HS-27A (cell line): ENCODE measurements around the gene PRDM16.
"Not testable (repeated sequence)": the region's sequence is repeated elsewhere in the genome, so short reads cannot be mapped to it uniquely, and the experiment has no call there.

Source experiments
- DNase-seq: peaks from one replicate; pipeline ENCODE4 v3.0.0-alpha.2; 2012; ENCODE audit warnings: low read depth, missing footprints

Gene PRDM16

DNA sequence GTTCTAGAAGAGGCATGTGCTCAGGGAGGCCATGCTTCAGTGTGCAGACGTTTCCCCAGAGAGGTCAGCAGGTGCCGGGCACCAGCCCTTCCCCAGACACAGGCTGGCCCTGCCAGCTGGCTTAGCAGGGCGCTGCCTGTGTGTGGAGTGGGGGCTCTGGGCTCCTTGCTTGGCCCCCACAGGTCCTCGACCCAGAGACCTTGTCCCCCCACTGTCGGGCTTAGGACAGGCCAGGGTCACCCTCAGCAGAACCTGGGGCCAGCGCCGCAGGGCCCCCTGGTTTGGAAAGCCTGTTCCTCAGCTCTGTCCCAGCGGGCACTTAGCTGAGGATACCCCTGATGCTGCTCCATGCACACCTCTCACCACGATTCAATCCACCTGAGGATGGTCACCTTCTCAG lies 213.2 kb downstream of the PRDM16 start:
- no peak for DNase-seq

DNA sequence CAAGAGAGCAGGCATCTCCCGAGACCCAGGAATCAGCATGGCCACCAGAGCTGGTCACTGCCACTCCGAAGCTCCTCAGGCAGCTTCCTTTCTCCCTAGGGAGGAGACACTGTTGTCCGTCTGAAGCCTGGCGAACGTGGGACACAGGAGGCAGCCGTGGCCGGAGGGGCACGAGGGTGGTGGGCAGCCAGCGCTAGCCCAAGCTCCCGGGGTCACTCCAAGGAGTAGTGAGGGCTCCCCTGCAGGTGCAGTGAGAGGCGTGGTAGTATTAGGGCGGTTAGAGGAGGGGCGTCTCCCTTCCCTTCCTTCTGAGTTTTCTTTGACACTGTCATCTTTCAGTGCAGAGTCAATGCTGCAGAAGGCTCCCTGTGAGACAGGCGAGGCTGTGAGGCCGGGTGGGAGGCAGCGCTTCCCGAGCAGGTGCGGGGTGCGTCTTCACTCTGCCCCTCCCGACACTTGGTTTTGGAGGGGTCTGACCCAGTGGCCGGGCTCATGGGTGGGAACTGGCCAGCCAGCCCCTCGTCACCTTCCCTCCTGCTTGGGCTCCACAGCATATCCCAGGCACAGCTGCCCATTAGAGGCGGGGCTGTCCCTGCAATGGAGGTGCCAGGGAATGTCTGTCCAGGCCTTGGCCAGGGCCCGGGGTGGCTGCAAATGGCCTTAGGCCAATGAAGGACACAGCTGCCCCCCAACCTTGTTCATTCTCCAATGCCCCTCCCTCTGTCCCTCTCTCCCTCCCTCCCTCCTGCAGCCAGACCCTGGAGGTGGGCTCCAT lies 213.8 kb downstream of the PRDM16 start:
- DNase-seq = no peak

DNA sequence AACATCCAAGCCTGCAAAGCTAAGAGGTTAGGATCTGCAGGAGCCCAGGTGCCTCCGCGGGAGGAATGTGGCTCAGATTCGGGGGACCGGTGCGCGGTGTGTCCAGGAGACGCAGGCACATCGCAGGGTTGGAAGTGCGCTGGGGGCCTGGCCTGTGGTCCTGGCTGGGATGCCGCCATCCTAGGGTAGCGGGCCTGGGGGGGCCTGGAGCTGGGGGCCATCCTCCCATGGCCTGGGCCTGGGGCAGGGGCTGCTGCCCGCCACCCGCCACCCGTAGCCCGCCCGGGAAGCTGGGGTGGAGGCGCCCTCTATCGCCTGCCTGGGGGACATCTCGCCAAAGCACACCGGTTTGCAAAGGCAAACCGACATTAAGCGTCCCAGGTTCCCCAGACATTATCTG lies 214.8 kb downstream of the PRDM16 start:
- no peak for DNase-seq

DNA sequence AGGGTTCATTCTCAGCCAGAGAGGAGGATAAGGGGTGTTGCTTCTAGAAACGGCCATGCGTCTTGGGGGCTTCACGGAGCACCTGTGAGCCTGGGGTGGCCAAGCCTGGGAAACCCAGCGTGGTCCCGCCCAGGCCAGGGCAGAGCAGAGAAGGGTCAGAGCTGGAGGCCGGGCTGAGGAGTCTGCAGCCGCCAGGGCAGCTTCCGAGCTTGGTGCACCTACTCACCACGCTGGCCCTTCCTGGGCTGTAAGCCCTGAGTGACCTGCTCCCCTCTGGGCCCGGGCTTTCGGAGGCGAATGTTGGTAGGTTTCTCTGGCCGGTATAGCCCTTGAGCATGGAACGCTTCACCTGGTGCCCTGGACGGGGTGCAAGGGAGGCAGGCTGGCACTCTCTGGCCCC lies 215.7 kb downstream of the PRDM16 start:
- DNase-seq = no peak

DNA sequence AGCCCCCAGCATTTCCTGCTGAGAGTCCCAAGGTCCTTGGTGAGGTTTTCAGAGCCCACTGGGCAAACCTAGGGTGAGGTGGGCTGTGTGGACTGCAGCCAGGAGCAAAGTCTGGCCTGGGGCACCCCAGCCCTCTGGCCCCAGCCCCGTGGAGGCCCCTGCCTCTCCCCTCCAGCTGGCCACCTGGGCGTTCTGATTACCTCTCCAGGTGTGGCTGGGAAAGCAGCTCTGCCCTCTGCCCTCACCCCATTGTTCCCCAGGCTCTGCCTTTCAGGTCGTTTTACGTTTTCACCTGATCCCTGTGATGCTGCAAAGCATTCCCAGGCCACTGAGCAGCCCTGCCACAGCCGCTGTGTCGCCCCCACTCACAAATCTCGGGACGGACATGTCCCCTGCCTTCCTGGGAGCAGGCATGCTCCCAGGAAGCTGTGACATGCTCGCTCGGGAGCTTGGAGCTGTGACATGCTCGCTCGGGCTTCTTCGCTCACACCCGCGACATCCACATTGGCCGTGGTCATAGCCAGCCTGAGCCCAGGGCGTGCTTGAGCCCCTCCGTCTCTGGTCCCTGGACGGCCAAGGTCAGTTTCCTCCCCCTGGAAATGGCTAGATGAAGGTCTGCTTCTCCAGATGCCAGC lies 216.2 kb downstream of the PRDM16 start:
- no peak for DNase-seq

DNA sequence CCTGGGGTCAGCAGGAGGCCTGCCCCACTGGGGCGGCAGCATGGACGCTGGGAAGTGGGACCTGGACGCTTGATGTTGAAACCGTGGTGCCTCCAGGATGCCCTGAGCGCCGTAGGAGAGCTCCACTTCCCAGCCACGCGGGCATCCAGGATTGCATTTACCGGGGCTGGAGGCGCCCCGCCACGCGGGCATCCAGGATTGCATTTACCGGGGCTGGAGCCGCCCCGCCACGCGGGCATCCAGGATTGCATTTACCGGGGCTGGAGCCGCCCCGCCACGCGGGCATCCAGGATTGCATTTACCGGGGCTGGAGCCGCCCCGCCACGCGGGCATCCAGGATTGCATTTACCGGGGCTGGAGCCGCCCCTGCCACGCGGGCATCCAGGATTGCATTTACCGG lies 218.1 kb downstream of the PRDM16 start:
- not testable (repeated sequence) for DNase-seq

DNA sequence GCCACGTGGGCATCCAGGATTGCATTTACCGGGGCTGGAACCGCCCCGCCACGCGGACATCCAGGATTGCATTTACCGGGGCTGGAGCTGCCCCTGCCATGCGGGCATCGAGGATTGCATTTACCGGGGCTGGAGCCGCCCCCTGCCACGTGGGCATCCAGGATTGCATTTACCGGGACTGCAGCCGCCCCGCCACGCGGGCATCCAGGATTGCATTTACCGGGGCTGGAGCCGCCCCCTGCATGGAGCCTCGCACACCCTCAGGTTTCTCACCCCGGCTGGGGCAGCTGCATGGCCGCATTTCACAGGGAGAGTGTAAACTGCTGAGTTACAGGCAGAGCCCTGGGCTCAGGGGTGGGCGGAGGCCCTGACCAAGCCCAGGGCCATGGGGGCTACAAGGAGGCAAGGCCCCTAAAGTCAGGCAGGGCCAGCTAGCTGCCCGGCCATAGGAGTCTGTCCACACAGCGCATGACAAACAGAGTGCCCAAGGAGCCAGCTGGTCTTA lies 218.7 kb downstream of the PRDM16 start:
- DNase-seq = no peak

DNA sequence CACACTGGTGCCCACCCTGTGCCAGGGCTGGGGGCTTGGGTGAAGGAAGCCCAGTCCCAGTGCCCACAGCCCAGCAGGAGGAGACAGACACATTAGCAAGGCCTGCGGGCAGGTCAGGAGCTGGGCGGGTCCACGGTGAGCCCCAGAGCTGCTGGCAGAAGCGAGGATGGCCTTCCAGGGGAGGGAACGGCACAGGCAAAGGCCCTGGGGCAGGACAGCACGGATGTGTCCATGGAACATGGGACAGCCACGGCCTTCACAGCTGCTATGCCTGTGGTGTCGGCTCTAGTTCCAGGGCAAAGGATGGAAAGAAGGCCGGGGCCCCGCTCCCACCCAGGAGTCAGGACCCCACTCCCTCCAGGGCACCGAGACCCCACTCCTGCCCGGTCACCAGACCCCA lies 220.5 kb downstream of the PRDM16 start:
- DNase-seq = no peak

DNA sequence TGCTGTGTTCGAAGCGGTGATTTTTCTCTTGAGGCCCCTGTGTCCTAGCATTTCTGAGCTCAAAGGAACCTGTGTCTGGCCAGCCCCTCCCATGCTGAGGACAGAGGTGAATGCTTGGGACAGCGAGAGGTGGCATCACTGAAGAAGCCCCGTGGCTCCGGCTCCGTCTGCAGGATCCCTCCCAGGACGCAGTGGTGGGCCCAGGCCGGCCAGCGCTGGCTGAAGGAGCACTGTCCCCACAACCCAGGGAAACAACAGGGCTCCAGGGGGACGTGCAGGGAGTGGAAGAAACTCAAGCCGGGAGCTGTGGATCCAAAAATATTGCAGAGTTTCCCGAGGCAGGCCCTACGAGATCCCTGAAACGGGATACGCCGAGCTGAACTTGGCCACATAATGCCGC lies 221.4 kb downstream of the PRDM16 start:
- DNase-seq = no peak

DNA sequence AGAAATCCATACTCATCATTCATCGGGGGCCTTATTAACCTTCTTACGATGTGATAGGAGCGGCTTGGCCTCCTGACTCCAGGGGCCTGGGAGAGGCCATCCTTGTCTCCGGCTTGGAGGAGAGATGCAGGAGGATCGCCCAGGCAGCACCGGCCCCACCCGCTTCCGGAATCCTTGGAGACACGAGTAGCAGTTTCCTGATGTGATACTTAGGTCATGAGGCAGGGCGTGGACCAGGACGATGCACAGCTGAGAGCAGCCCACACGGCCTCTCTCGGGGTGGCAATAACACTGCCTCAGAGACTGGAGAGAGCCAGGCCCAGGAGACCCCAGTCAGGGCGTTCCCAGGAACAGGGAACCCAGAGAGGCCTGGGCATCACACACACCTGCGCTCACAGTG lies 221.9 kb downstream of the PRDM16 start:
- no peak for DNase-seq

DNA sequence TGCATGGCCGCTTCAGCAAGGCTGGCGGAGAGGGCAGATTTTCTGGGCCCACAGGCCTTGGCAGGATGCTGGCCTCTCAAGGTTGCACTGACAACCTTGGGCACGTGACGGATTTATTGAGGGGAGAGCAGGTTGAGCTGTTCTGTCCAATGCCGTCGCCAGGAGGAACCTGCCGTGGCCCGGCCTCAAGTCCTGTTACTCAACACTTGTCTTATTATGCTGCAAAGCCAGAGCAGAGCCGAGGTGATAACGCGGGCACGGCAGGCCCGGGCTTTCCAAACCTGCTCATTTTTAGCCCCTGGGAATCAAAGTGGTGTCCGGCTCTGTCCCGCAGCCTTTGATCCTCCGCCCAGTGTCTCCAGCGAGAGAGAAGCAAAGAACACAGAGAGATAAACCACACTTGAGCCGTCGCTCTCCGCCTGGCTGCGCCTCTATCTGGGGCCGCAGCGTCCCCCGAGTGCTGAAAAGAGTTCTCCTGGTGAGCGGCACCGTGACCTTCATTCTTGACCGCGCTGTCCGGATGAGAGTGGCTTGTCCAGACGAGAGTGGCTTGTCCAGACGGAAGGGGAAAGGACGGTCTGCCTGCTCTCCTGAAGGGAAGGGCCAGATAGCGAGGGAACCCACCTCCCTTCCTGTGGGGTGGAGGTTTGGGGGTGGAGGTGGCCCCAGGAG lies 223.2 kb downstream of the PRDM16 start:
- no peak for DNase-seq

DNA sequence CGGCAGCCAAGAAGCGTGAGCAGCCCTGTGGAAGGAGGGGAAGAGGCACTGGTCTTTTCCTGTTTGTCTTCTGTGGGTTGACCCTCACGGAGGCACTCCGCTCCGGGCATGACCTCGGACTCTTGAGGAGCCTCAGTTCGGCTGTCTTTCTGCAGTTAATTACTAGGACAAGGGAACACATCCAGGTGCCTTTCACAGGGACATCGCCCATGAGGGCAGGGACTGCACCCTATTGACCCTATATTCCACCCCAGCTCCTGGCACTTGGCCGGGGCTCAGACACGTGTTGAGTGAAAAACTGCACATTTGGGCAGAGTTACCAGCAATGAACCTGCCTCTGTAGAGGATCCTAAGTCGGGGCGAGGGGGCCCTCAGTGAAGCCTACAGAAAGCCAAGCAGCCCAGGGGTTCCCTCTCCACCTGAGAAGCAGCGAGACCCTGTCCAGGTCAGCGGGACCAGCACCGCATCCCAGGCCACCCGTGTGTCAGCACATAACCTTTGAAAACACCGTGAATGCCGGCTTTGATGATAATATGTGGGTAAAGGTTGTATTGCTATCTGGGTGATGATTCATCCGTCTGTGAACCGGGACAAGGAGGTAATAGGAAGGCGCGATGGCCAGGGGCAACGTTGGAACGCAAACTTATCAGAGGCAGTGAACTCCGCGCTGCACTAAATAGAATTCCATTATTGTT lies 224.0 kb downstream of the PRDM16 start:
- no peak for DNase-seq

DNA sequence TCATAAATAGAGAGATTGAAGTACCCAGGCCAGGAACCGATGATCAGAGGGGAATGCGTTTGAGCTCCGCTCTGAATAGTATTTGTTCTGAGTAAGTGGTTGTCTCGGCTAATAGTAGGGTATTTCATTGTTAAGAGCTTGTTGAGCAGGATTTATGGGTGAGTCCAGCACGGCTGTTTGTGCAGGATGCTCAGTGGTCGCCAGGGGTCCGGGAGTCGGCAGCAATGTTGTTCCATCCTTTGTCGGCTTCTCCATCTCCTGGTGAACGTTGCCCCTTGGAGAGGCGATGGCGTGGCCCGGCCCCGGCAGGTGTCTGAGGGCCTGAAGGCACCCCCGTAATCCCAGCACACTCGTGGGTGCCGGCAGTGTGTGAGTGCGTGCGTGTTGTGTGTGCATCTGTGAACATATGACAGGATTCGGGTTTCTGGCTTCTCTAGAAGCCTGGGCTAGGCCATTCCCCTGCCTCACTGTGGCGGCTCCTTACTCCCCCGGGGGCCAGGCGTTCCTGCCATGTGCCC lies 224.6 kb downstream of the PRDM16 start:
- DNase-seq = no peak

DNA sequence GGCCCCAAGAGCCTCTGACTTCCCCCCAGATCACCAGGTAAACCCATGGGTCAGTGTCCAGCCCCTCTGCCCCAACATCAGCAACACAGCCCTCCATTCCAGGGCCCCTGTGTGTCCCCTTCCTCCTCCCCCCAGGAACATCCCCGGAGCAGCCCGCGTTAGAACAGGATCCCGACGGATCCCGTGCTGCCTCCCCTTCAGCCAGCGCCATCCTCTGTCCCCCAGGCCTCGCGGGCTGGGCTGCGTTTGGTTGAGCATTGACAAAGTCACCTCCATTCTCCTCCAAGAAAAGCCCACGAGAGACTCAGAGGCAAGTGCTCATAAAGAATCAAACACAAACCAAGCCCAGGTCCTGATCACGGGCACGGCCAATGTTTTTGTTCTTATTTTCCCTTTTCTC lies 225.4 kb downstream of the PRDM16 start:
- DNase-seq = no peak

DNA sequence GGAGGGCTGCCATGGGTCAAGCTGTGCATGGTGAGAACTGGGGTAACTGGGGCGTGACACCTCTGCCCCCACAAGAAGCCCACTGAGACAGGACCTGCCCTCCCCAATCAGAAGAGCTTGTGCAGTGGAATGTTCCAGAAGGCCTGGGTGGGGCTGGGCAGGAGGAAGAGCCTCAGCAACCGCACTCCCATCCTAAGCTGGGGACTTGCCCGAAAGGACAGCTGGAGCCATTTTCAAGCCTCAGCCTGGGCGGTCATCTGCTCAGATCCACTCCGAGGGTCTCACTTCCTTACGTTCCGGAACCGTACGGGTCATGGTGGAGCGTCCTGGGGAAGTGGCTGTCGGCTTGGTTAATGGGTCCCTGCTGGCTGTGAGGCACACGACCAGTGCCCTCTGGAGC lies 226.8 kb downstream of the PRDM16 start:
- DNase-seq = no peak

DNA sequence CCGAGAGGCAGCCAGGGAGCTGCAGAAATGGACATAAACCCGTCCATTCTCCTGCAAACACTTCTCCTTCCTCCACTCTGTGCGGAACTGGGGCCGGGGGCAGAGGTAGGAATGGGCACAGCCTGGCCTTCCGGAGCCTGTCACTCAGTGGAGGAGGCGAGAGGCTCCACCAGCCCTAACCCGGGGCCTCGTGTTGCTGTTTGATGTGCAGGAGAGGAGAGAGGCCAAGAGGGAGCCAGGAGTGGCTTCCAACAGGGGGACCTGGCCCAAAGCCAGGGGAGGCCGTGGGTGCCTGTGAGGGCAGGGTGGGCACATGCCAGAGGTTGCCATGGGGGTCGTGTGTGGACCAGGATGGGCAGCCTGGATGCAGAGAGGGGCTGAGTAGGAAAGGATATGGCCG lies 227.3 kb downstream of the PRDM16 start:
- no peak for DNase-seq

DNA sequence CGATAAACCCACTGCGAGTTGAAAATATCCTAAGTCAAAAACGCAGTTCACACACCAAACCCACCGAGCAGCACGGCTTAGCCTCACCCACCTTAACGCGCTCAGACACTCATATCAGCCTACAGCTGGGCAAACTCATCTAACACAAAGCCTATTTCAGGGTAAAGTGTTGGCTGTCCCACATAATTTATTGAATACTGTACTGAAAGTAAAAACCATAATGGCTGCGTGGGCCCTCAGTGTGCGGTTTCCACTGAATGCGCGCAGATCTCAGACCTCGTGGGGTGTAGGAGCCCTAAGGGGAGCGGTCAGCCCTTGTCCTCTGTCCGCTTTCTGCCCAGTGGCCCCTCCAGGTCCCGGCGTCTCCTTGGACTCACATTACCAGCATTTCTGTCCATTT lies 227.8 kb downstream of the PRDM16 start:
- DNase-seq = no peak

DNA sequence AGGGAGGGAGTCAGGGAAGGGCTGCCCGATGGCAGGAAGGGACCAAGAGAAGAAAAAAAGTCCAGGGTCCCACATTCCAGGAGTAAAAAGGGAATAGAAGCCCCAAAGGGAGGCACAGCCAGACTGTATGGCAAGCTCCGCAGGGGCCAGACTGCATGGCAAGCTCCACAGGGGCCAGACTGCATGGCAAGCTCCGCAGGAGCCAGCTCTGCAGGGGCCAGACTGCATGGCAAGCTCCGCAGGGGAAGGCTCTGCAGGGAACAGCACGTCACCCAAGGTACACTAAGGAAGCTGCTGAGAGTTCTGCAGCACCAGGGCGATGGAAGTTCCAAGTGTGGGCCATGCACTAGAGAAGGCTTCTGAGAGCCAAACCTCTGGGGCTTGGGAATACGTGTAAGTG lies 228.8 kb downstream of the PRDM16 start:
- no peak for DNase-seq

DNA sequence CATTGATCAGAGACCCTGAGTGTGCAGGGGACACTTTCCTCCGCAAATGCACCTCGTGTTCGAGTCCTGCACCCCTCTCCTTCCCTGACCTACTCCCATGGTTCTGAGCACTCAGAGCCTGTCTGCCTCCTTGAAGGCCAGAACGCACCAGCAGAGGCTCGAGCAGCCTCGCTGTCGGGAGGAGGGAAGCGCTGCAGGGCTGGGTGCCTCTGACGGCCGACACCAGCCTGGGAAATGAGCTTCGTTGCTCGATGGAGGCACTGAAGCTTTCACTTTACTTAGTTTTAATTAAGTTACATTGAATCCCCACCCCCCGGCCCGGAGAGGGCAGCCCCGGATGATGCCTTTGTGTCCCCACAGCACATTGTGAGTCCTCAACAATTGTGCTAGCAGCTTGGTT lies 229.2 kb downstream of the PRDM16 start:
- no peak for DNase-seq

DNA sequence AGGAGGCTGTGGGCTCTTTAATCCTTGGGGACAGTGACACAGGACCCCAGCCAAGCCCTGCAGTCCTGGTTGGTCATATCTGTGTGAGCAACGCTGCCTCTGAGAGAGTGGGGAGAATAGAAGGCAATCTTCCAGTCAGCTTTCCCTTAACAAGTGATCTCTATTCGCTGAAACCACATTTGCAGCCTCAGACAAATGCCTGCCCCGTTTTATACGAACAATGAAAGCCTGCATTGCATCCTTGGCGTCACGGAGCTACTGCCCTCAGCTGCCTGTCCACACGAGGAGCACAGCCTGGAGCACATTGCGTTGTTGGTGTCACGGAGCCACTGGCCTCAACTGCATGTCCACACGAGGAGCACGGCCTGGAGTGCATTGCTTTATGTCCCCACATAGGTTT lies 235.2 kb downstream of the PRDM16 start:
- DNase-seq = no peak

DNA sequence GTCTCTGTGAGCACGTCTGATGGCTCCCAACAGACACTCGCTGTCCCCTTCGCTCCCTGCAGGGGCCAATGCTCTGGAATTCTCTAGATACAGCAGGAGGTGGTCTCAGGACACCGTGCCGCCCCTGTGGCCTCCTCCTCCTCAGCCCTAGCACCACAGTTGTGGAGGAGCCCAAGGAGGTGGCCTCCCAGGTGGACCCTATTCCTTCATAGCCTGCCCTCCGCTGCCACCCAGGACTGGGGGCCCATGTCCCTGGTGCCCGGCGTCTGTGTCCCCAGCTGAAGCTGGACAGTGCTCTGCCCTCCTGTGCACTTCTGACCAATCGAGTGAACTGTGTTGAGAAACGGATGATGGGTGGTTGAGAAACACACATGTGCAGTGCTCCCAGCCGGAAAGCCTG lies 235.7 kb downstream of the PRDM16 start:
- no peak for DNase-seq

DNA sequence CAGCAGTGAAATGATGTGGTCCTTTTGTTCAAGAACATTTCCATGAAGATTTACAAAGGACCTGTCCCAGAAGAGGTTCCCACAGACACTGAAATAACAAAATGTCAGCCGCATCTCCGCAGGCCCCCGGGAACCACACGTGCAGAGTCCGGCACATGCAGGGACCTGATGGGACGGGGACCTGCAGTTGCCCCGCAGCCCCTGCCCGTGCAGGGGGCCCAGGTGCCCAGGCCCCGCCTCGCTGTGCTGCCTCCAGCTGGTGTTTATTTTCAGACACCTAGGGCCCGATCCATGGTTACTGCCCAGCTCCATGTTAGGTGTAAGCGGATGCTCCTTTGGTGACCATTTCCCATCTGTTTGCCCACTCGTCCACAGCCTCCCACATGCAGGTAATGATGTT lies 236.2 kb downstream of the PRDM16 start:
- no peak for DNase-seq
